CD4-positive, alpha-beta T cell treated with Interleukin-2 at 100 ng/mL for 4 hours (primary cell): Measurements from ENCODE around the gene ZNF107.
"Not testable (repeated sequence)": the region's sequence is repeated elsewhere in the genome, so short reads cannot be mapped to it uniquely, and the experiment has no call there.

Source experiments
- DNase-seq: peaks from one replicate; pipeline ENCODE4 v3.0.0-alpha.2; 2020; ENCODE audit warnings: low spot score

ZNF107 gene

DNA sequence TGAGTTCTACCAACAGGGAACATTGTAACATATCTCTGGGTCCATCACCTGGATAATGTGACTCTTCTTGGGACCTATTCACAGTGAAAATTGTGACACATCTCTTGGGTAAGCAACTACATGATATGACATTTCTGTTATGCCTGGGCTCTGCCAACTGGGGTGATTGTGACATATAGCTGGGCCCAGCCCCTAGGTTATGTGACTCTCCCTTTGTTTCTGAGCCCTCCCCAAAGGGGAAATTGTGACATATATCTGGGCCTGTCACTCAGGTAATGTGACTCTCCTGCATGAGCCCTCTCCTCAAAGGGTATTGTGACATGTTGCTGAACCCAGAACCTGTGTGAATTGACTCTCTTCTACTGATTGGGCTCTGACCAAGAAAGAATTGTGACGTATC, 22.4 kb upstream of the ZNF107 start:
- no peak for DNase-seq

- no peak for DNase-seq
These were observed 14.7 kb upstream of the ZNF107 start for GRCh38 chr7:64651203-64651602.

DNA sequence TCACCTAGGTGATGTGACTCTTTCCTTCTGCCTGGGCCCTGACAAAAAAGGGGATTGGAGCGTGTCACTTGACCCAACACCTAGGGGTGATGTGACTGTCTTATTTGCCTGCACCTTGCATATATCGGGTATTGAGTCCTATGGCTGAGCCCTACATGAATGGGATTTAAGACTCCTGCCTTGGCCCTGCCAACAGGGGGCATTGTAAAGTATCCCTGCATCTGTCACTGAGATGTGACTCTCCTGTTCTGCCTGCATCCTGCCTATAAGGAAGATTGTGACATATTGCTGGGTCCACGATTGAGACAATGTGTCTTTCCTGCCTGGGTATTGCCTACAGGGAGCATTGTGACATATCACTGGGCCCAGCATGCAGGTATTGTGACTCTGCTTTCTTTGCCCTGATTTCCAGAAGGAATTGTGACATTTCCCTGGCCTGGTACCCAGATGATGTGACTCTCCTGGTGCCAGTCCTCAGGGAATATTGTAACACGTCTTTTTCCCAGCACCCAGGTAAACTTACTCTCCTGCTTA, 14.2 kb upstream of the ZNF107 start:
- DNase-seq, result no peak

- no peak for DNase-seq
These were observed 12.1 kb upstream of the ZNF107 start for GRCh38 chr7:64653721-64654401.

- no peak for DNase-seq
These were observed 11.0 kb upstream of the ZNF107 start for GRCh38 chr7:64654796-64655548.

GRCh38 chr7:64655811-64656210, 10.1 kb upstream of the ZNF107 start:
- DNase-seq, result no peak

DNA sequence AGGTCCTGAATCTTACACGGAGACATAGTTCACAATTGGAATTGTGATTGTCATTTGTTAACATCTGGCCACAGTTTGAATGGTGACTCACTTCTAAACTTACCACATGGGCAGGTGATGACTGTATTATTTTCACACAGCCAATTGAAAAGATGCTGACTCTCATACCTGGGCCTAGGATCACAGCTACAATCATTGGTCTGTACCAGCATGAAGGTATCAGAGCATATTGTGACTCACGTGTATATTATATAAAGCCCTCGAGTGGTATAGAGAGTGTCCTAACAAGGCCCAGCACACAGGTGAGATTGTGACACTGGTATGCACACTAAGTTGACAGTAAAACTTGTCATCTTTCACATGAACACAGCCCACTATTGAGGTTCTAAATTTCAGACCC, 9.4 kb upstream of the ZNF107 start:
- no peak for DNase-seq

- DNase-seq, result not testable (repeated sequence)
These were observed 3.8 kb upstream of the ZNF107 start for GRCh38 chr7:64662091-64662490.

GRCh38 chr7:64666663-64667050, 724 bp downstream of the ZNF107 start:
- DNase-seq, result no peak

- DNase-seq, result no peak
These were observed 1.4 kb downstream of the ZNF107 start for GRCh38 chr7:64667311-64667710.

DNA sequence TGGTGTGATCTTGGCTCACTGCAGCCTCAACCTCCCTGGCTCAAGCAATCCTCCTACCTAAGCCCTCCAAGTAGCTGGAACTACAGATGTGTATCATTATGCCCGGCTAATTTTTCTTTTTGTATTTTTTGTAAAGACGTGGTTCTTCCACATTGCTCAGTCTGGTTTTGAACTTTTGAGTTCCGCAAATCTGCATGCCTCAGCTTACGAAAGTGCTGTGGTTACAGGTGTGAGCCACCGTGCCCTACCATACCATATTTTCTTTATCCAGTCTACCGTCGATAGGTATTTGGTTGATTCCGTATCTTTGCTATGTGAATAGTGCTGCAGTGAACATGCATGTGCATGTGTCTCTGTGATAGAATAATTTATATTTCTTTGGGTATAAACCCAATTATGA, 6.5 kb downstream of the ZNF107 start:
- no peak for DNase-seq

DNA sequence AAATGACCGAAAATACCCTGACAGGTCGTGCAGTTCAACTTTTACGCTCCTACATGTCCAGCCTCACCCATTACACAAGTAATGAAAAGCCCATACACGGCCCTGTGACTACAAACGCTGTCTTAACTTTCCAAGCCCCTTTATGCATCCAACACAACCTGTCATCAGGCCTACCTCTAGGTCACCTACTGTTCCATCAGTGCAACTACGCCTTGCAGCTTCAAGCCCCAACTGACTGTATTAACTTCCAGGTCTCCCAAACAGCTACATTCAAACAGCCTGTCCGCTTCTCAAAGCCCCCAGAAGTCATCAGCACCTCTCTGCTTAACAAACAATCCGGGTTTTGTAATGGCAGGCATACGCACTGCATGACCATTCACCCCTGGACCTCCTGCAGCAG, 19.2 kb downstream of the ZNF107 start:
- no peak for DNase-seq

GRCh38 chr7:64685741-64686140, 19.8 kb downstream of the ZNF107 start:
- DNase-seq, result no peak

DNA sequence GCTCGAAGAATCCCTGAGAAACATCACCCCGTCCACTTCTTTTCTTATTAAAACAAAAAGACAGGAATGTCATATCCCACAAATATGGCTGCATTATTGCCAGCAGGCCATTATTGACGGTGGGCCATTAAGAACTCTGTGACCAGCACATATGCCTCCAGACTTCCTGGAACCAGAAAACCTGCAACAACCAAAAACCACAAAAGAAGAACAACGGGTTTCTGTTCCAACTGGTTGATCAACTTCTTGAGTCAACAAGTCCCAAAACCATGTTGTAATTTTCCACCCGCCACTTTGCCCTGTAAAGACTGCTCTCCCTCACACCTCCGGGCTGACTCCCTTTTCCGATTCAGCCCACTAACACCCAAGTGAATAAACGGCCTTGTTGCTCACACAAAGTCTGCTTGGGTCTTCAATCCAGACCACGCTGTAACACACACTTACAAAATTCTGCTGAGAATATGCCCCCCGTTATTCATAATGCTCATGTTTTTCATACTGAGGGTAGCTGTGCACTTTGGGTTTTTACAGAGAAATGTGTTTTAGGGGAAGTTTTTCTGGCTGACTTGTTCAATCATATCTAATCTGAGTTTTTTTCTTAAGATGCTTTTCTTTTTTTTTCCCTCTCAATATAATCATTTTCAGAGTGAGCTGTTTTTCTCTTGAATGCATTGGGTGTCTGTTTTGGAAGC, 20.7 kb downstream of the ZNF107 start:
- no peak for DNase-seq

GRCh38 chr7:64687249-64687648, 21.3 kb downstream of the ZNF107 start:
- DNase-seq, result no peak

GRCh38 chr7:64688988-64689387, 23.1 kb downstream of the ZNF107 start:
- no peak for DNase-seq

DNA sequence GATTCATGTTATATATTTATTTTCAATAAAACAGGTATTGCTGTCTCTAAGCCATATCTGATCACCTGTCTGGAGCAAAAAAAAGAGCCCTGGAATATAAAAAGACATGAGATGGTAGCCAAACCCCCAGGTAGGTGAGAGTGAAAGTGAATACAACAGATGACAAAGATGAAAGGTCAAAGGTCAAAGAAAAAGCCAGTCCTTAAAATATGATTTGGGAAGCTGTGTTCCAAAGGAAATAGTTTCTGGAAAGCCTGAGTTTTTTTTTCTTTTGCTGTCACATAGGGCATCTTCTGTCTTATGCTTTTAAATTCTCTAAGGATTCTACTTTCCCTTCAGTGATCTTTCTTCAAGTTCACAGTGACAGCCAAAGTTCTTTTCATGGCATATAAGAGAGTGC, 25.9 kb downstream of the ZNF107 start:
- no peak for DNase-seq

GRCh38 chr7:64697863-64698262, 31.9 kb downstream of the ZNF107 start:
- DNase-seq, result not testable (repeated sequence)

DNA sequence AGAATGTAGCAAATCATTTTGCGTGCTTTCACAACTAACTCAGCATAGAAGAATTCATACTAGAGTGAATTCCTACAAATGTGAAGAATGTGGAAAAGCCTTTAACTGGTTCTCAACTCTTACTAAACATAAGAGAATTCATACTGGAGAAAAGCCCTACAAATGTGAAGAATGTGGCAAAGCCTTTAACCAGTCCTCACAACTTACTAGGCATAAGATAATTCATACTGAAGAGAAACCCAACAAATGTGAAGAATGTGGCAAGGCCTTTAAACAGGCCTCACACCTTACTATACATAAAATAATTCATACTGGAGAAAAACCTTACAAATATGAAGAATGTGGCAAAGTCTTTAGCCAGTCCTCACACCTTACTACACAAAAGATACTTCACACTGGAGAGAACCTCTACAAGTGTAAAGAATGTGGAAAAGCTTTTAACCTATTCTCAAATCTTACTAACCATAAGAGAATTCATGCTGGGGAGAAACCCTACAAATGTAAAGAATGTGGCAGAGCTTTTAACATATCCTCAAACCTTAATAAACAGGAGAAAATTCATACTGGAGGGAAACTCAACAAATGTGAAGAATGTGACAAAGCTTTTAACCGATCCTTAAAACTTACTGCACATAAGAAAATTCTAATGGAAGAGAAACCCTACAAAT, 40.8 kb downstream of the ZNF107 start:
- no peak for DNase-seq

GRCh38 chr7:64717896-64718295, 52.0 kb downstream of the ZNF107 start:
- not testable (repeated sequence) for DNase-seq

GRCh38 chr7:64729089-64729848, 63.3 kb downstream of the ZNF107 start:
- no peak for DNase-seq
